ENCODE results near the gene ATRAID.

DNA sequence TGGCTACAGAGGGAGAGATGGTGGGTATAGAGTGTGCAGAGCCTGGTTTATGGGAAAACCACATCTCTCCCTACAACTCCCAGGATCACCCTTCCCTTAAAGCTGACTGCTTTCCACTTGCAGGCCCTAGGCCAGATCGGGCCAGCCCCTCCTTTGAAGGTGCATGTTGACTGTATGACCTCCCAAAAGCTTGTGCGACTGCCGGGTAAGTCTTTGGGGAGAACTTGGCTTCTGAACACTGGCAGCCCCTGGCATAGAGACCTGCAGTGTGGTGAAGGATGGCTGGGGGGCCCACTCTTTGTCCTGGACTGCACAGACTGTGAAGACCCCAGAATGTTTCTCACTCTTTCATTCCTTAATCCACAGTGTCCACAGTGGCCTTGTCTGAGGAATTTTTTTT, 24.8 kb downstream of the ATRAID start:
- TF ChIP-seq CTCF (IDR thresholded peaks at IDR 0.05 in 2 of 3, conservative IDR thresholded peaks at IDR 0.05 in 1 of 3; ENCODE audit: control insufficient read depth in 2 of 3, extremely low read depth in 1 of 3, insufficient read depth in 1 of 3, low read depth in 3 of 3, low read length in 3 of 3) (no peak), IRF3 (IDR thresholded peaks at IDR 0.05) (no peak), HDAC2 (IDR thresholded peaks at IDR 0.05) (no peak), CHD1 (IDR thresholded peaks at IDR 0.05; ENCODE audit: low read depth, low read length) (no peak), RAD21 (IDR thresholded peaks at IDR 0.05; ENCODE audit: insufficient read depth, low read depth, low read length) (no peak), EP300 (IDR thresholded peaks at IDR 0.05; ENCODE audit: borderline replicate concordance in 1 of 2, control insufficient read depth in 1 of 2, low read depth in 2 of 2, low read length in 2 of 2) (no peak), BHLHE40 (IDR thresholded peaks at IDR 0.05; ENCODE audit: borderline replicate concordance in 1 of 2, low read depth in 2 of 2, low read length in 1 of 2) (no peak)

All from GM12878 (cell line).